GM10266 (cell line): ENCODE data around the gene MAML3.

Experiments
- DNase-seq: peaks from one replicate; pipeline ENCODE4 v3.0.0; 2012; ENCODE audit errors: extremely low spot score
- TF ChIP-seq, protein P1 (sequence below): IDR thresholded peaks from 2 replicates; pipeline ENCODE4 v1.5.1; 2012; ENCODE audit warnings: mild to moderate bottlenecking, low read depth; ENCODE audit not compliant: control insufficient read depth, insufficient read depth; ENCODE audit errors: missing control alignments

Gene MAML3

DNA sequence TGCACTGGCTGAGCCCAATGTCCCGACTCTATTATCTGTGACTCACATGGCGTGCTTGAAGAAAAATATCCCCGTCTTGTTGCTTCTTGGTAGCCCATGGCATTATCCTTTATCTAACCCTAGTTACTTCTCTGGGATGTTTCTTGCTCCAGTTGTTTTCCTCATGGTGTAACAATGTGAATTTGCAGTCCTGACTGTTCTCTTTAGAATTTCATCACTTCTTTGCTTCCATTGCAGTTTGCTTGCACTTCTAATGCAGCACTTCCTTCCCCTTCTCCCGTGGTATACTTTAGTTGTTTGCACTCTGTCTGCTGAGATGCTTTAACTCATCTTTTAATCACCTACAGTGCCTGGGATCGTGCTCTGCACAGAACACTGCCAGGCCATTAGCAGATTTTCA lies 126.9 kb downstream of the MAML3 start:
- DNase-seq: no peak

DNA sequence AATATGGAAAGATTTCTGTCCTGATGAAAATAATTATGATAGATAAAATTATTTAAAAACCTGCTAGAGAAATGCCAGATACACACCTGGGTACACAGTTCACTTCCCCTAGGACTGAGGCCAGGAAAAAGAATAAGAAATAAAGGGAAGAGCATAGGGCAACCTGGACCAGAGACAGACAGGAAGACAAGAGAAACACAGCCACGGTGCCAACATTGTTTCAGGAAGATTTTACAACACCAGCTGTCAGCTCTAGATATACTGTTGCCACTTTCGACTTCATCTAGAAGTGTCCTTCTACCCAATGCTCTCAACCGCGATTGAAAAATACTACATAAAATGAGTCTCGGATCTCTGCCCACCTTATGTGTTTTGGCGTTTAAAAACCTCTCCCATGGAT lies 128.5 kb downstream of the MAML3 start:
- TF ChIP-seq, protein P1, sequence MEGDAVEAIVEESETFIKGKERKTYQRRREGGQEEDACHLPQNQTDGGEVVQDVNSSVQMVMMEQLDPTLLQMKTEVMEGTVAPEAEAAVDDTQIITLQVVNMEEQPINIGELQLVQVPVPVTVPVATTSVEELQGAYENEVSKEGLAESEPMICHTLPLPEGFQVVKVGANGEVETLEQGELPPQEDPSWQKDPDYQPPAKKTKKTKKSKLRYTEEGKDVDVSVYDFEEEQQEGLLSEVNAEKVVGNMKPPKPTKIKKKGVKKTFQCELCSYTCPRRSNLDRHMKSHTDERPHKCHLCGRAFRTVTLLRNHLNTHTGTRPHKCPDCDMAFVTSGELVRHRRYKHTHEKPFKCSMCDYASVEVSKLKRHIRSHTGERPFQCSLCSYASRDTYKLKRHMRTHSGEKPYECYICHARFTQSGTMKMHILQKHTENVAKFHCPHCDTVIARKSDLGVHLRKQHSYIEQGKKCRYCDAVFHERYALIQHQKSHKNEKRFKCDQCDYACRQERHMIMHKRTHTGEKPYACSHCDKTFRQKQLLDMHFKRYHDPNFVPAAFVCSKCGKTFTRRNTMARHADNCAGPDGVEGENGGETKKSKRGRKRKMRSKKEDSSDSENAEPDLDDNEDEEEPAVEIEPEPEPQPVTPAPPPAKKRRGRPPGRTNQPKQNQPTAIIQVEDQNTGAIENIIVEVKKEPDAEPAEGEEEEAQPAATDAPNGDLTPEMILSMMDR: no peak
- no peak for DNase-seq

More for the DNA sequence above, 126.9 kb downstream of the MAML3 start:
- TF ChIP-seq, protein P1: no peak

DNA sequence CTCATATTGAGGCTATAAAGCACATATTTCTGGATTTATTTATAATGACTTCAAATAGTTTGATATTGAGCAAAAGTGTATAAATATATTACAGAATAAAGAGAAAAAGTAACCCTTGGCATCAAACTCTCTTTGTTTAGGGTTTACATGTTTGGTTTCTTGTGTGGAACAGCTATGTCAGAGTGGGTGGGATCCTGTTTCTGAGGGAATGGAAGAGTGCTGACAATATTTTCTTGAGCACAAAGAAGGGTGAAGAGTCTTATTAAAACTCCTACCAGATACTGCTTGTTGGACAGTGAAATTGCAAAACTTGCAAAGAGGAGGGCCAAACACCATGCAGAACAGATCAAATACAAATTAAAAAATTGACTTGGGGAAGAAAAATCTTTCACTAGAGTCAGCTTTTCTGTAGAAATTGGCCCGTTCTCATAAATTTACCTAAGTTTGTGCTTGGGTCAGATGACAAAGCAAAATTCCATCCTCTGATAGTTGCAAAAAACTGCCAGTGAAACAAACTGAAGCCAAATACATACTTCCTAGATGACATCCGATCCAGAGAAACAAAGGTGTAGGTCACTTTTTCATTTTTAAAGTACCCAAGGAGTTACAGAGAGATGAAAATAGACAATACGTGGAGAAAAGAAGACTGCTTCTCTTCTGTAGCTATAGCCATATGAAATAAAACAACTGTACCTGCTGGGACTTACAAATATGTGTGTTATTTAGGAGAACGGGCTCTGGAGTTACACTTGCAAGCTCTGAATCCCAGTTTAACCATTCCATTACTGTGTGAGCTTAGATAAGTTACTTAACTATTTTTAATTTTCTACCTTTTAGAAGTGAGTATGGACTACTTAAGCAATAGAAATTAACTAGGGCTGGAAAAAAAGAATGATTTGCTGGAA lies 133.3 kb downstream of the MAML3 start:
- TF ChIP-seq, protein P1: no peak
- no peak for DNase-seq

DNA sequence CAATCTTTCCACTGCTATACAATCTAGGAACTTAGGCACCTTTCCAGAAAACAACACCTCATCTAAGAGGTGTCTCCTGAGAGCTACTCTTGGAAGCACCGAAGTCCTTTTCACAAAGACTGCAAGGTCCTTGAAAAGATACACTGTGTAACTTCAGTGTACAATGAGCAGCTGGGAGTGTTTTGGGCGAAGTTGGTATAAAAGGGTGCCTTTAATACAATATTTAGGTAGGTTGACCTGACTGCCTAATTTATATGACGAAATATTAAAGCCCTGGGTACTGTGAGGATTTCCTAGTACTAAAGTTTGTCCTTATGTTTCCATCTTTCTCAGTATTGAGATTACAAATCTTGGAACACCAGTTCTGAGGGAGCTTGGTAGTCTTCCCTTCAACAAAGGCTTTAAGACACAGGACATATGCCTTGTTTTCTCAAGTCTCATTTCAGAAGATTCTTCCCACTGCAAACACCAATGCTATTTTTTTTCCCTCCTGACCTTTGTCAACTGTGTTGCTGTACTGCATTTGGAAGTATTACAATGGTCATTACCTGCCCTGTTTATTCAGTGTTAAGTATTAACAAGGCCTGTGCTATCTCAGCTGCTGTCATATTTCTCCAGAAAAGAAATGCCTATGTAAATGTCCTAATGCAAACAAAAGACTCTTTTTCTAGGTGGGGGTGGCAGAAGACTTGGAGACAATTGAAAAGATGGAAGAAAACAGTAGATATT lies 134.2 kb downstream of the MAML3 start:
- no peak for DNase-seq
- TF ChIP-seq, protein P1: no peak

DNA sequence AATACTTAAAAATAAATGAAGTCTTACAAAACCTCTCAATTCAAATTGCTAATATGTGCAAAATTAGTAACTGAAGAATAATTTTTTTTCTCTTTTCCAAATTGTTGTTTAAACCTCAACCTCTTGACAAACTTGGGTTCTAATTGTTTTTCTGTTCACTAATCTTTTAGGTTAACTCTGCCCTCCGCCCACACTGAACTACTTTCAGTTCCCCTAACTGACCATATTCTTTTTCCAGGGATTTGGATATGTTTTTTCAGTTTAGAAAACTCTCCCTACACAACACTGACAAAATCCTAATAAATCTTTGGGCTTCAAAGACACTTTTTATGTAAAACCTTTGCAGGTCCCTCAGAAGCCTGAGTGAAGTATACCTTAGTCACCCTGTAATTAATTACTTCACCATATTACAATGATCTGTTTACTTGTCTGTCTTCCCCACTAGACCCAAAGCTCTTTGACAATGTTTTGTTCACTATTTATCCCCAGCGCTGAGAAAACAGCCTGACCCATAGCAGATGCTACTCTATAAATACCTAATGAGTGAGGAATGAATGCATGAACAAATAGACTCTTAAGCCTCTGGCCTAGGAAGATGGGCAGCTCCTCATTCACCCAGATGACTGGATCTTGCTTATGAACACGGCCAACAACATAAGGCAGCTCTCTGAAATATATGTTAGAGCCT lies 134.9 kb downstream of the MAML3 start:
- no peak for DNase-seq
- TF ChIP-seq, protein P1: no peak

DNA sequence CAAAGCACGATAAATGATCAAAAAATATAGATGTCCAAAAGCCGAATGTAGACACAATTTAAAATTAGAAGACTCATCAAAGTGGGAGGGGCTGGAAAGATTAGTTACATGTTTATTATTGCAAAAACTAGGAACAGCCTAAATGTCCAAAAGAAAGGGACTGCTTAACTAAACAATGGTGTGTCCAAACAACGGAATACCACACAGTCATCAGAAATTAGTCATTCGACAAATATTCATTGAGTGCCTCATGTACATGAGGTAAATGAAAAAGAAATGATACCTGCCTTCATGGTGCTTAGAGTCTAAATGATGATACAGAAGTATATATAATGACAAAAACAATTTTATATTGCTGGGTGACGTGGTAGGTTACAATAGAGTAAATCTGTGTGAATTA lies 139.7 kb downstream of the MAML3 start:
- TF ChIP-seq, protein P1: no peak
- DNase-seq: no peak
